ENCODE measurements around the gene VAMP5. TPM values are rescaled to one million over a fixed set of nuclear protein-coding genes. Genes with fewer than 3 reads are reported as not detected.

Gene VAMP5
- total RNA-seq, 1 experiment from 2014 or later, result 1.9 TPM

DNA sequence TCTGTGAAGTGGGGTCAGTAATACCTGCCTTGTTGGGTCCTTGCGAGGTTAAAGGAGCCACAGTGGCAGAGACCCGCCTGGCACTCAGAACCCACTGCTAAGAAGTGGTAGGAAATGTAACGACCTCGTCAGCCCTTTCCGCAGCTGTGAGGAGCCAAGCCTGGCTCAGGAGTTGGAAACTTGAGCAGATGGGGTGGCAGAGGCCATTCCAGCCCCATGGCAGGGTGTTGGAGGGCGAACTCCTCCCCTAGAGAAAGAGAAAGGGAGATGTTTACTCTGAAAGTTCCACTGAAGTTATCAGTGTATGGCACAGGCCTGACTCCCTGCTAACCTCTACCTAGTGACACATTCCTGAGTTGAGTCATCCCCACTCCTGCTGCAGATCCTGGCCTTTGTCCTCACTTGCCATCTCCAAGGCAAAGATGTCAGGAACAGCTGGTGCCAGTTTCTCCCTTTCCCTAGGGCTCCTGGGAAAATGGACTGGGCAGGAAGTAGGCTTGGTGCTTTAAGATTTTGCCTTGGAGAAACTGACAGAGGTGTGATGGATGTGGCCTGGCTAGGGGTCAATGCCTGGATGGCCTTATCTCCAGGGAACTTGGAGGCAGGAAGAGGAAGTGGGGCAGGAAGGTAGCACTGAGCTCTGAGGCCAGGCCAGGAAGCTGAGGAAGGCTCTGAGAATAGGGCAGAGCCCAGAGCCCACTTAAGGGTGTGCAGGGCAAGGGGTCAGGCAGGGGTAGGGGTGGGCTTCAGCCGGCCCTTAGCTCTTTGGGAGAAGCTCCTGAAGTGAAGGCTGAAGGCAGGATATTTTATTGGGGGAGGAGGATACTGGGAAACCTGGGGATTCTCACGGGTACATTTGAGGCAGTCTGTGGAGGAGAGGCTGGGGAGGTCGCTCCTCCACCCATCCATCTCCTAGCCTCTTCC is 888 bp downstream of the VAMP5 start:
- CTCF ChIA-PET, result no interaction called here
- peak overlapping the region in 1 of 2 experiments; percentile 27; a peak in 2 of 4 replicates for H3K4me3 ChIP-seq (replicated peaks in 1 of 2; ENCODE audit: low read depth in 1 of 2, low read length in 2 of 2)

More for the DNA sequence above, 888 bp downstream of the VAMP5 start:
- peak overlapping the region; percentile 46 for H3K9ac ChIP-seq (ENCODE audit: low read length)
- H3K27me3 ChIP-seq (ENCODE audit: insufficient read depth, low read length), result no peaks in the 10 kb centered on the region
- H3K4me2 ChIP-seq (ENCODE audit: low read length), result peak overlapping the region; percentile 78
- H3K9me3 ChIP-seq (ENCODE audit: control insufficient read depth in 1 of 2, insufficient read depth in 1 of 2, low read depth in 1 of 2, low read length in 2 of 2), result no peaks in the 10 kb centered on the region
- ChIA-PET RAD21 (ENCODE audit: low non-redundant PET in 1 of 2, low total read pairs in 2 of 2, uncharacterized antibody in 2 of 2, unreplicated experiment in 2 of 2) (no interaction called here), POLR2A (interaction anchor here (0.8 to 1.2 kb wide), 4 partner anchors 10 to 171 kb away, joined by 3 to 4 read pairs (median 3); partner anchors contain the start of genes C2orf68, GGCX and RNF181)
- ATAC-seq (peak; percentile 94), DNase-seq (ENCODE audit: low read depth, low spot score) (no peak)
- H3K4me1 ChIP-seq (ENCODE audit: control insufficient read depth in 1 of 2, insufficient read depth in 2 of 2, low read length in 2 of 2), result peaks cover 20 to 23% of the 10 kb centered on the region in 2 experiments
- H3K36me3 ChIP-seq (ENCODE audit: control insufficient read depth in 1 of 2, insufficient read depth in 2 of 2, low read length in 2 of 2), result peaks cover 0 to 4% of the 10 kb centered on the region in 2 experiments; a peak in 2 of 4 replicates
- H3K79me2 ChIP-seq (ENCODE audit: insufficient read depth, low read length), result no peaks in the 10 kb centered on the region
- intact Hi-C loops (cut with micrococcal nuclease), result no loop called here
- no peaks in the 10 kb centered on the region for H4K20me1 ChIP-seq (ENCODE audit: insufficient read depth)
- peak; percentile 74 for TF ChIP-seq JUND (IDR thresholded peaks at IDR 0.05)
- no peak for TF ChIP-seq RAD21 (IDR thresholded peaks at IDR 0.05; ENCODE audit: low read depth)
- TF ChIP-seq FOSL1 (IDR thresholded peaks at IDR 0.05; ENCODE audit: low read depth), result peak; percentile 69
- TF ChIP-seq SP1 (IDR thresholded peaks at IDR 0.05; ENCODE audit: low read depth), result 0 out of 2 replicates have a peak, but pooled peaks have one; percentile 25
- no peak for TF ChIP-seq ZBTB33 (IDR thresholded peaks at IDR 0.05; ENCODE audit: extremely low read depth, insufficient replicate concordance, low read length)
- no TSS peak for BruUV-seq (replicated peaks)
- H2AFZ ChIP-seq (ENCODE audit: low read depth, low read length, poor library complexity, severe bottlenecking), result no peak overlapping the region
- no peaks in the 10 kb centered on the region for H3K9me2 ChIP-seq (ENCODE audit: insufficient read depth)
- peak overlapping the region; percentile 75 for H3K27ac ChIP-seq (ENCODE audit: low read depth, low read length)

All from HCT116 (cell line).